HG03039 (cell line): ENCODE data around the gene STH.
"Not testable (repeated sequence)": the region's sequence is repeated elsewhere in the genome, so short reads cannot be mapped to it uniquely, and the experiment has no call there.

Source experiments
- ATAC-seq: cut with Tn5 transposase; IDR thresholded peaks from one replicate; pipeline ENCODE4 v1.9.1; 2021; ENCODE audit warnings: mild to moderate bottlenecking, moderate library complexity; ENCODE audit not compliant: unreplicated experiment

STH gene

GRCh38 chr17:46002311-46002972, 3.4 kb downstream of the STH start:
- ATAC-seq, result no peak

GRCh38 chr17:46002973-46003316, 3.9 kb downstream of the STH start:
- no peak for ATAC-seq

GRCh38 chr17:46003907-46004748, 5.1 kb downstream of the STH start:
- ATAC-seq, result no peak

GRCh38 chr17:46006082-46006481, 7.0 kb downstream of the STH start:
- not testable (repeated sequence) for ATAC-seq

- no peak for ATAC-seq
Observed at GRCh38 chr17:46007461-46007965, 8.5 kb downstream of the STH start.

- no peak for ATAC-seq
Observed at GRCh38 chr17:46008591-46008990, 9.5 kb downstream of the STH start.

- no peak for ATAC-seq
Observed at GRCh38 chr17:46009681-46010596, 10.9 kb downstream of the STH start.

GRCh38 chr17:46010597-46011186, 11.6 kb downstream of the STH start:
- ATAC-seq, result no peak

GRCh38 chr17:46011711-46012505, 12.9 kb downstream of the STH start:
- ATAC-seq, result no peak

- ATAC-seq, result no peak
Observed at GRCh38 chr17:46012506-46013079, 13.5 kb downstream of the STH start.

- no peak for ATAC-seq
Observed at GRCh38 chr17:46013127-46013501, 14.1 kb downstream of the STH start.

GRCh38 chr17:46013502-46014165, 14.6 kb downstream of the STH start:
- no peak for ATAC-seq

GRCh38 chr17:46019408-46019925, 20.4 kb downstream of the STH start:
- not testable (repeated sequence) for ATAC-seq

- no peak for ATAC-seq
Observed at GRCh38 chr17:46020023-46020761, 21.1 kb downstream of the STH start.

- ATAC-seq, result no peak
Observed at GRCh38 chr17:46020998-46021397, 21.9 kb downstream of the STH start.

- not testable (repeated sequence) for ATAC-seq
Observed at GRCh38 chr17:46023366-46023765, 24.3 kb downstream of the STH start.

- no peak for ATAC-seq
Observed at GRCh38 chr17:46023783-46024388, 24.8 kb downstream of the STH start.

GRCh38 chr17:46024590-46024989, 25.5 kb downstream of the STH start:
- ATAC-seq, result no peak
